GM12892 (cell line): ENCODE results near the gene COQ10A.
"Not testable (repeated sequence)": the region's sequence is repeated elsewhere in the genome, so short reads cannot be mapped to it uniquely, and the experiment has no call there.

Experiments used
- POLR2A ChIP-seq: IDR thresholded peaks from 2 replicates; pipeline ENCODE4 v1.6.1; 2011; ENCODE audit warnings: low read depth, low read length, control low read depth
- POLR2AphosphoS5 ChIP-seq: IDR thresholded peaks from 2 replicates; pipeline ENCODE4 v1.6.1; 2011; ENCODE audit warnings: low read depth, low read length, control low read depth

DNA sequence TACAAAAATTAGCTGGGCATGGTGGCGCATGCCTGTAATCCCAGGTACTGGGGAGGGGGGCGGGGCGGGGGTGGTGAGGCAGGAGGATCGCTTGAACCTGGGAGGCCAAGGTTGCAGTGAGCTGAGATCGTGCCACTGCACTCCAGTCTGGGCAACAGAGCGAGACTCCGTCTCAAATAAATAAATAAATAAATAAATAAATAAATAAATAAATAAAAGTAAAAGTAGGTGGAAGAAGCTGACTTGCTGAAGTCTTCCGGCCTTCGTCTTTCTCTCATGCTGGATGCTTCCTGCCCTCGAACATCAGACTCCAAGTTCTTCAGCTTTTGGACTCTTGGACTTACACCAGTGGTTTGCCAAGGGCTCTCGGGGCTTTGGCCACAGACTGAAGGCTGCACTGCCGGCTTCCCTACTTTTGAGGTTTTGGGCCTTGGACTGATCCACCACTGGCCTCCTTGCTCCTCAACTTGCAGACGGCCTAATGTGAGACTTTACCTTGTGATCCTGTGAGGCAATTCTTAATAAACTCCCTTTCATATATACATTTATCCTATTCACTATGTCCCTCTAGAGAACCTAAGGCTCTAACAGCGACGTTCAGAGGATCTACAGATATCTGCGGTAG, 562 bp upstream of the COQ10A start:
- not testable (repeated sequence) for TF ChIP-seq POLR2AphosphoS5, POLR2A
